GM18519 (cell line): ENCODE measurements around the gene VPS9D1.

Experiments used
- ATAC-seq: cut with Tn5 transposase; IDR thresholded peaks from one replicate; pipeline ENCODE4 v1.9.1; 2021; ENCODE audit warnings: mild to moderate bottlenecking, moderate library complexity; ENCODE audit not compliant: unreplicated experiment, low FRiP score

The VPS9D1 gene

GRCh38 chr16:89733792-89734191 lies 13.1 kb upstream of the VPS9D1 start:
- no peak for ATAC-seq

GRCh38 chr16:89733322-89733721 lies 12.6 kb upstream of the VPS9D1 start:
- no peak for ATAC-seq

- ATAC-seq, result no peak
Observed at GRCh38 chr16:89732918-89733242, 12.2 kb upstream of the VPS9D1 start.

- no peak for ATAC-seq
Observed at GRCh38 chr16:89732142-89732917, 11.6 kb upstream of the VPS9D1 start.

- ATAC-seq, result no peak
Observed at GRCh38 chr16:89730610-89731234, 10.0 kb upstream of the VPS9D1 start.

- no peak for ATAC-seq
Observed at GRCh38 chr16:89729863-89730593, 9.3 kb upstream of the VPS9D1 start.

- no peak for ATAC-seq
Observed at GRCh38 chr16:89729293-89729692, 8.6 kb upstream of the VPS9D1 start.

- ATAC-seq, result no peak
Observed at GRCh38 chr16:89727406-89728120, 6.9 kb upstream of the VPS9D1 start.

GRCh38 chr16:89723279-89724250 lies 2.9 kb upstream of the VPS9D1 start:
- ATAC-seq, result no peak

- ATAC-seq, result no peak
Observed at GRCh38 chr16:89722392-89723278, 1.9 kb upstream of the VPS9D1 start.

GRCh38 chr16:89721546-89722391 lies 1.1 kb upstream of the VPS9D1 start:
- no peak for ATAC-seq

- no peak for ATAC-seq
Observed at GRCh38 chr16:89720551-89720812, 216 bp downstream of the VPS9D1 start.

GRCh38 chr16:89717688-89718505 lies 2.8 kb downstream of the VPS9D1 start:
- no peak for ATAC-seq

GRCh38 chr16:89716916-89717687 lies 3.6 kb downstream of the VPS9D1 start:
- no peak for ATAC-seq

- ATAC-seq, result no peak
Observed at GRCh38 chr16:89716493-89716892, 4.2 kb downstream of the VPS9D1 start.

- ATAC-seq, result no peak
Observed at GRCh38 chr16:89712274-89712781, 8.4 kb downstream of the VPS9D1 start.
